ENCODE data around the gene CELF6.

The CELF6 gene

GRCh38 chr15:72319985-72320671 lies at the start of gene CELF6:
TSS of gene CELF6 (minus strand) at chr15:72320157. CDS start at chr15:72319874, 283 bp downstream.
- peak; percentile 92 for TF ChIP-seq MAX (IDR thresholded peaks at IDR 0.05)
- TF ChIP-seq TAF1 (IDR thresholded peaks at IDR 0.05; ENCODE audit: low read depth), result no peak
- peak; percentile 70 for TF ChIP-seq CREB1 (IDR thresholded peaks at IDR 0.05; ENCODE audit: low read depth)
- TF ChIP-seq USF1 (IDR thresholded peaks at IDR 0.05), result peak; percentile 42; the same call in 1 of the 2 replicates
- no peak for TF ChIP-seq RAD21 (IDR thresholded peaks at IDR 0.05; ENCODE audit: low read depth)
- 0 out of 2 replicates have a peak, but pooled peaks have one; percentile 8 for TF ChIP-seq TCF12 (IDR thresholded peaks at IDR 0.05; ENCODE audit: low read depth)
- no peak for TF ChIP-seq CEBPB (IDR thresholded peaks at IDR 0.05)
- peak; percentile 20; the same call in 1 of the 2 replicates for TF ChIP-seq ZBTB7A (IDR thresholded peaks at IDR 0.05; ENCODE audit: low read depth)
- TF ChIP-seq EGR1 (IDR thresholded peaks at IDR 0.05), result peak; percentile 78; the same call in 1 of the 2 replicates
- TF ChIP-seq TEAD4 (IDR thresholded peaks at IDR 0.05), result no peak
- TF ChIP-seq NFIC (IDR thresholded peaks at IDR 0.05), result peak; percentile 7; the same call in 1 of the 2 replicates
- TF ChIP-seq, protein P1, sequence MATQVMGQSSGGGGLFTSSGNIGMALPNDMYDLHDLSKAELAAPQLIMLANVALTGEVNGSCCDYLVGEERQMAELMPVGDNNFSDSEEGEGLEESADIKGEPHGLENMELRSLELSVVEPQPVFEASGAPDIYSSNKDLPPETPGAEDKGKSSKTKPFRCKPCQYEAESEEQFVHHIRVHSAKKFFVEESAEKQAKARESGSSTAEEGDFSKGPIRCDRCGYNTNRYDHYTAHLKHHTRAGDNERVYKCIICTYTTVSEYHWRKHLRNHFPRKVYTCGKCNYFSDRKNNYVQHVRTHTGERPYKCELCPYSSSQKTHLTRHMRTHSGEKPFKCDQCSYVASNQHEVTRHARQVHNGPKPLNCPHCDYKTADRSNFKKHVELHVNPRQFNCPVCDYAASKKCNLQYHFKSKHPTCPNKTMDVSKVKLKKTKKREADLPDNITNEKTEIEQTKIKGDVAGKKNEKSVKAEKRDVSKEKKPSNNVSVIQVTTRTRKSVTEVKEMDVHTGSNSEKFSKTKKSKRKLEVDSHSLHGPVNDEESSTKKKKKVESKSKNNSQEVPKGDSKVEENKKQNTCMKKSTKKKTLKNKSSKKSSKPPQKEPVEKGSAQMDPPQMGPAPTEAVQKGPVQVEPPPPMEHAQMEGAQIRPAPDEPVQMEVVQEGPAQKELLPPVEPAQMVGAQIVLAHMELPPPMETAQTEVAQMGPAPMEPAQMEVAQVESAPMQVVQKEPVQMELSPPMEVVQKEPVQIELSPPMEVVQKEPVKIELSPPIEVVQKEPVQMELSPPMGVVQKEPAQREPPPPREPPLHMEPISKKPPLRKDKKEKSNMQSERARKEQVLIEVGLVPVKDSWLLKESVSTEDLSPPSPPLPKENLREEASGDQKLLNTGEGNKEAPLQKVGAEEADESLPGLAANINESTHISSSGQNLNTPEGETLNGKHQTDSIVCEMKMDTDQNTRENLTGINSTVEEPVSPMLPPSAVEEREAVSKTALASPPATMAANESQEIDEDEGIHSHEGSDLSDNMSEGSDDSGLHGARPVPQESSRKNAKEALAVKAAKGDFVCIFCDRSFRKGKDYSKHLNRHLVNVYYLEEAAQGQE (IDR thresholded peaks at IDR 0.05; ENCODE audit: low read depth), result no peak
- TF ChIP-seq YY1 (IDR thresholded peaks at IDR 0.05; ENCODE audit: low read depth), result no peak
- no peak for TF ChIP-seq EP300 (IDR thresholded peaks at IDR 0.05; ENCODE audit: borderline replicate concordance)
- TF ChIP-seq FOXM1 (IDR thresholded peaks at IDR 0.05; ENCODE audit: borderline replicate concordance, low read depth), result no peak

GRCh38 chr15:72368899-72369298 lies 48.9 kb upstream of the CELF6 start:
- no peak for TF ChIP-seq FOXM1 (IDR thresholded peaks at IDR 0.05; ENCODE audit: borderline replicate concordance, low read depth)
- TF ChIP-seq NFIC (IDR thresholded peaks at IDR 0.05), result no peak
- TF ChIP-seq MAX (IDR thresholded peaks at IDR 0.05), result no peak
- no peak for TF ChIP-seq YY1 (IDR thresholded peaks at IDR 0.05; ENCODE audit: low read depth)
- TF ChIP-seq TAF1 (IDR thresholded peaks at IDR 0.05; ENCODE audit: low read depth), result no peak
- TF ChIP-seq RAD21 (IDR thresholded peaks at IDR 0.05; ENCODE audit: low read depth), result no peak
- TF ChIP-seq, protein P1 (IDR thresholded peaks at IDR 0.05; ENCODE audit: low read depth), result no peak
- TF ChIP-seq EP300 (IDR thresholded peaks at IDR 0.05; ENCODE audit: borderline replicate concordance), result no peak
- no peak for TF ChIP-seq TEAD4 (IDR thresholded peaks at IDR 0.05)
- no peak for TF ChIP-seq TCF12 (IDR thresholded peaks at IDR 0.05; ENCODE audit: low read depth)
- TF ChIP-seq USF1 (IDR thresholded peaks at IDR 0.05), result no peak
- TF ChIP-seq CREB1 (IDR thresholded peaks at IDR 0.05; ENCODE audit: low read depth), result no peak
- TF ChIP-seq EGR1 (IDR thresholded peaks at IDR 0.05), result no peak
- TF ChIP-seq ZBTB7A (IDR thresholded peaks at IDR 0.05; ENCODE audit: low read depth), result no peak
- TF ChIP-seq CEBPB (IDR thresholded peaks at IDR 0.05), result no peak

- TF ChIP-seq TCF12 (IDR thresholded peaks at IDR 0.05; ENCODE audit: low read depth) (no peak), MAX (IDR thresholded peaks at IDR 0.05) (no peak), EGR1 (IDR thresholded peaks at IDR 0.05) (no peak), ZBTB7A (IDR thresholded peaks at IDR 0.05; ENCODE audit: low read depth) (no peak), TAF1 (IDR thresholded peaks at IDR 0.05; ENCODE audit: low read depth) (no peak), TEAD4 (IDR thresholded peaks at IDR 0.05) (no peak)
- TF ChIP-seq, protein P1 (IDR thresholded peaks at IDR 0.05; ENCODE audit: low read depth), result no peak
Measured at GRCh38 chr15:72368325-72368724, 48.4 kb upstream of the CELF6 start.

DNA sequence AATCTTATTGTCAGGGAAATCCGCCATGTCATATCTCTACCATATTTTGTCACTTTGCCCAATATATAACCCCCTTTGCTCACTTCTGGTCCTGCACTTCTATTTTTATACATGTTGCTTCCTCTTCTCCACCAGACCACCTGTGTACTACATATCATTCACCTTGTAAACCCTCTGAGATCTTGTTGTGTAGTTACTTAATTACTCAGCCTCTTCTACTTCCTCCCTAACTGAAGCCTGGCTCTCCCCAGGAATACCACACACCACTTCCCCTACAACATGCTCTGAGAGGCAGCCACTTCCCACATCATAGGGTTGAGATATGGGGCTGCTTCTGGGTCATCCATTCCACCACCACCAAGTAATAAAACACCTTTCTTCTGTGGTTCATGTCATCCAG lies 45.9 kb upstream of the CELF6 start:
- TF ChIP-seq EGR1 (IDR thresholded peaks at IDR 0.05) (no peak), YY1 (IDR thresholded peaks at IDR 0.05; ENCODE audit: low read depth) (no peak), CEBPB (IDR thresholded peaks at IDR 0.05) (no peak), RAD21 (IDR thresholded peaks at IDR 0.05; ENCODE audit: low read depth) (no peak), TCF12 (IDR thresholded peaks at IDR 0.05; ENCODE audit: low read depth) (no peak), CREB1 (IDR thresholded peaks at IDR 0.05; ENCODE audit: low read depth) (no peak), USF1 (IDR thresholded peaks at IDR 0.05) (no peak), NFIC (IDR thresholded peaks at IDR 0.05) (no peak), FOXM1 (IDR thresholded peaks at IDR 0.05; ENCODE audit: borderline replicate concordance, low read depth) (no peak), MAX (IDR thresholded peaks at IDR 0.05) (no peak), EP300 (IDR thresholded peaks at IDR 0.05; ENCODE audit: borderline replicate concordance) (no peak), TEAD4 (IDR thresholded peaks at IDR 0.05) (no peak)
- TF ChIP-seq, protein P1 (IDR thresholded peaks at IDR 0.05; ENCODE audit: low read depth), result no peak

All from Ishikawa (cell line).